ENCODE measurements around the gene C1orf141.
"Not testable (repeated sequence)": the region's sequence is repeated elsewhere in the genome, so short reads cannot be mapped to it uniquely, and the experiment has no call there.

C1orf141 gene

GRCh38 chr1:67165468-67166041 is 30.8 kb upstream of the C1orf141 start:
- no peaks in the 10 kb centered on the region for H3K4me1 ChIP-seq (ENCODE audit: control insufficient read depth in 2 of 2, insufficient read depth in 2 of 2, low read length in 2 of 2)
- H3K4me3 ChIP-seq (ENCODE audit: low read length in 2 of 2): no peak overlapping the region
- H3K27ac ChIP-seq (ENCODE audit: low read depth in 2 of 2, low read length in 2 of 2): no peak overlapping the region
- H3K27me3 ChIP-seq (ENCODE audit: control insufficient read depth in 2 of 2, insufficient read depth in 2 of 2, low read length in 2 of 2): no peaks in the 10 kb centered on the region
- H3K9ac ChIP-seq (ENCODE audit: low read depth in 1 of 2, low read length in 2 of 2): no peak overlapping the region
- H3K9me3 ChIP-seq (ENCODE audit: control insufficient read depth in 2 of 2, low read length in 2 of 2): no peaks in the 10 kb centered on the region
- H3K36me3 ChIP-seq (ENCODE audit: control insufficient read depth in 2 of 2, insufficient read depth in 2 of 2, low read length in 2 of 2): no peaks in the 10 kb centered on the region

- H3K4me1 ChIP-seq (ENCODE audit: control insufficient read depth in 2 of 2, insufficient read depth in 2 of 2, low read length in 2 of 2): no peaks in the 10 kb centered on the region
- H3K9ac ChIP-seq (ENCODE audit: low read depth in 1 of 2, low read length in 2 of 2): no peak overlapping the region
- H3K9me3 ChIP-seq (ENCODE audit: control insufficient read depth in 2 of 2, low read length in 2 of 2): no peaks in the 10 kb centered on the region
- no peak overlapping the region for H3K4me3 ChIP-seq (ENCODE audit: low read length in 2 of 2)
- H3K36me3 ChIP-seq (ENCODE audit: control insufficient read depth in 2 of 2, insufficient read depth in 2 of 2, low read length in 2 of 2): no peaks in the 10 kb centered on the region
- H3K27ac ChIP-seq (ENCODE audit: low read depth in 2 of 2, low read length in 2 of 2): no peak overlapping the region
- H3K27me3 ChIP-seq (ENCODE audit: control insufficient read depth in 2 of 2, insufficient read depth in 2 of 2, low read length in 2 of 2): no peaks in the 10 kb centered on the region
Observed at GRCh38 chr1:67162954-67163353, 28.2 kb upstream of the C1orf141 start.

DNA sequence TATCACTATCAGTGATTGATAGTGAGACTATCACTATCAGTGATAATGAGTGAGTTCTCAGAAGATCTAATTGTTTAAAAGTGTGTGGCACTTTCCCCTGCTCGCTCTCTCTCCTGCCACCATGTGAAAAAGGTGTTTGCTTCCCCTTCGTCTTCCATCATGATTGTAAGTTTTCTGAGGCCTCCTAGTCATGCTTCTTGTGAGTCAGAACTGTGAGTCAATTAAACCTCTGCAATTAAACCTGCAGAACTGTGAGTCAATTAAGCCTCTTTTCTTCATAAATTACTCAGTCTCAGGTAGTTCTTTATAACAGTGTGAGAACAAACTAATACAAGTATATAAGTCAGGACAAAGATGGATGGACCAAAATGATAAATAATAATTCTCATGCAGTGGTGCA is 24.5 kb upstream of the C1orf141 start:
- Histone ChIP-seq H3K27ac (ENCODE audit: low read depth in 2 of 2, low read length in 2 of 2) (no peak overlapping the region), H3K9ac (ENCODE audit: low read depth in 1 of 2, low read length in 2 of 2) (no peak overlapping the region), H3K9me3 (ENCODE audit: control insufficient read depth in 2 of 2, low read length in 2 of 2) (no peaks in the 10 kb centered on the region), H3K36me3 (ENCODE audit: control insufficient read depth in 2 of 2, insufficient read depth in 2 of 2, low read length in 2 of 2) (no peaks in the 10 kb centered on the region), H3K4me1 (ENCODE audit: control insufficient read depth in 2 of 2, insufficient read depth in 2 of 2, low read length in 2 of 2) (no peaks in the 10 kb centered on the region), H3K4me3 (ENCODE audit: low read length in 2 of 2) (no peak overlapping the region), H3K27me3 (ENCODE audit: control insufficient read depth in 2 of 2, insufficient read depth in 2 of 2, low read length in 2 of 2) (no peaks in the 10 kb centered on the region)

DNA sequence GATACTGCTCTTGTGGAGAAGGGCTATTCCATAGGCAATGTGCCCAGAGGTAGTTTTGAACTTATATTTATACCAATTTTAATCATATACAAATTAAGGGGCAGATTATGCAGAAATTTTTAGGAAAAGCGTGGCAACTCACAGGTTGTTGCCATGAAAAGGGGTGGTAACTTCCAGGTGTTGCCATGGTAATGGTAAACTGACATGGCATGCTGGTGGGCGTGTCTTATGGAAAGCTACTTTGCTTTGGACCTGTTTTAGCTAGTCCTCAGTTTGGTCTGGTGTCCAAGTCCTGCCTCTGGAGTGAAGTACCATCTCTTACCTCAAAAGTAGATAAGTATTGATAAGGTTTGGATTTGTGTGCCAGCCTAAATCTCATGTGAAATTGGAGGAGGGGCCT is 23.6 kb upstream of the C1orf141 start:
- H3K4me3 ChIP-seq (ENCODE audit: low read length in 2 of 2): no peak overlapping the region
- no peak overlapping the region for H3K9ac ChIP-seq (ENCODE audit: low read depth in 1 of 2, low read length in 2 of 2)
- no peaks in the 10 kb centered on the region for H3K27me3 ChIP-seq (ENCODE audit: control insufficient read depth in 2 of 2, insufficient read depth in 2 of 2, low read length in 2 of 2)
- H3K27ac ChIP-seq (ENCODE audit: low read depth in 2 of 2, low read length in 2 of 2): no peak overlapping the region
- H3K36me3 ChIP-seq (ENCODE audit: control insufficient read depth in 2 of 2, insufficient read depth in 2 of 2, low read length in 2 of 2): no peaks in the 10 kb centered on the region
- no peaks in the 10 kb centered on the region for H3K4me1 ChIP-seq (ENCODE audit: control insufficient read depth in 2 of 2, insufficient read depth in 2 of 2, low read length in 2 of 2)
- no peaks in the 10 kb centered on the region for H3K9me3 ChIP-seq (ENCODE audit: control insufficient read depth in 2 of 2, low read length in 2 of 2)

- Histone ChIP-seq H3K27me3 (ENCODE audit: control insufficient read depth in 2 of 2, insufficient read depth in 2 of 2, low read length in 2 of 2) (no peaks in the 10 kb centered on the region), H3K9ac (ENCODE audit: low read depth in 1 of 2, low read length in 2 of 2) (no peak overlapping the region), H3K36me3 (ENCODE audit: control insufficient read depth in 2 of 2, insufficient read depth in 2 of 2, low read length in 2 of 2) (no peaks in the 10 kb centered on the region), H3K9me3 (ENCODE audit: control insufficient read depth in 2 of 2, low read length in 2 of 2) (no peaks in the 10 kb centered on the region), H3K27ac (ENCODE audit: low read depth in 2 of 2, low read length in 2 of 2) (no peak overlapping the region), H3K4me1 (ENCODE audit: control insufficient read depth in 2 of 2, insufficient read depth in 2 of 2, low read length in 2 of 2) (peaks cover 7% of the 10 kb centered on the region in 2 donors), H3K4me3 (ENCODE audit: low read length in 2 of 2) (no peak overlapping the region)
Observed at GRCh38 chr1:67150931-67151330, 16.2 kb upstream of the C1orf141 start.

- Histone ChIP-seq H3K9me3 (ENCODE audit: control insufficient read depth in 2 of 2, low read length in 2 of 2) (no peaks in the 10 kb centered on the region), H3K27me3 (ENCODE audit: control insufficient read depth in 2 of 2, insufficient read depth in 2 of 2, low read length in 2 of 2) (no peaks in the 10 kb centered on the region), H3K4me1 (ENCODE audit: control insufficient read depth in 2 of 2, insufficient read depth in 2 of 2, low read length in 2 of 2) (peaks cover 7% of the 10 kb centered on the region in 2 donors), H3K27ac (ENCODE audit: low read depth in 2 of 2, low read length in 2 of 2) (peak overlapping the region in 1 of 2 donors; percentile 6), H3K4me3 (ENCODE audit: low read length in 2 of 2) (peak overlapping the region in 1 of 2 donors; percentile 33), H3K9ac (ENCODE audit: low read depth in 1 of 2, low read length in 2 of 2) (no peak overlapping the region), H3K36me3 (ENCODE audit: control insufficient read depth in 2 of 2, insufficient read depth in 2 of 2, low read length in 2 of 2) (no peaks in the 10 kb centered on the region)
Observed at GRCh38 chr1:67149179-67149770, 14.5 kb upstream of the C1orf141 start.

DNA sequence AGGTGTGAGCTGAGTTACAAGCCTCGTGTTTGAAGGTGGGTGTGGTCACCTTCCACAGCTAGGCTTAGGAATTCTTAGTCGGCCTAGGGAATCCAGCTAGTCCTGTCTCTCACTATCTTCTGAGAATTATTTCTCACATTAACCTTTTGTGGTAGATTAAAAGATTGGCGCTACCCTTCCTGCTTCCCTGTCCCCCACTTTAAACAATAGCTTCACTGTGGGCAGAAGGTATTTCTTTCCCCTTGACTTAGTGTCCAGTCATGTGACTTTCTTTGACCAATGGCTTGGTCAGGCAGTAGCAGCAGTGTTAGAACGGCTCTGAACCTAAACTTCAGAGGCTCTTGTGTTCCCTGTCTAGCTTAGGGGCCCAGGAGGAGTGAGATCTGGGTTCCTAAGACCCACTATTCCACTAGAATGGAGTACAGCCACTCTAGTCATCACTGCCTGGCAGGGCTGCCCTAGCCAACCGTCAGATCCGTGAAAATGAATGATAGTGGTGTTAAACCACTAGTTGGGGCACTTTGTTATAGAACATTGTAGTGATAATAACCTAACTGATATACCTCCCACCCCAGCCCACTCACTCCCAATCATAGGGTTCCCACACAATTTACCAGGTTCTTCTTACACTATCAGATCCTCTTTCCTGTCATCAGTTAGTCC is 13.9 kb upstream of the C1orf141 start:
- Histone ChIP-seq H3K4me3 (ENCODE audit: low read length in 2 of 2) (peak overlapping the region in 1 of 2 donors; percentile 33), H3K27ac (ENCODE audit: low read depth in 2 of 2, low read length in 2 of 2) (peak overlapping the region in 1 of 2 donors; percentile 6), H3K36me3 (ENCODE audit: control insufficient read depth in 2 of 2, insufficient read depth in 2 of 2, low read length in 2 of 2) (no peaks in the 10 kb centered on the region), H3K9ac (ENCODE audit: low read depth in 1 of 2, low read length in 2 of 2) (no peak overlapping the region), H3K9me3 (ENCODE audit: control insufficient read depth in 2 of 2, low read length in 2 of 2) (no peaks in the 10 kb centered on the region), H3K27me3 (ENCODE audit: control insufficient read depth in 2 of 2, insufficient read depth in 2 of 2, low read length in 2 of 2) (no peaks in the 10 kb centered on the region), H3K4me1 (ENCODE audit: control insufficient read depth in 2 of 2, insufficient read depth in 2 of 2, low read length in 2 of 2) (peaks cover 7% of the 10 kb centered on the region in 2 donors)

DNA sequence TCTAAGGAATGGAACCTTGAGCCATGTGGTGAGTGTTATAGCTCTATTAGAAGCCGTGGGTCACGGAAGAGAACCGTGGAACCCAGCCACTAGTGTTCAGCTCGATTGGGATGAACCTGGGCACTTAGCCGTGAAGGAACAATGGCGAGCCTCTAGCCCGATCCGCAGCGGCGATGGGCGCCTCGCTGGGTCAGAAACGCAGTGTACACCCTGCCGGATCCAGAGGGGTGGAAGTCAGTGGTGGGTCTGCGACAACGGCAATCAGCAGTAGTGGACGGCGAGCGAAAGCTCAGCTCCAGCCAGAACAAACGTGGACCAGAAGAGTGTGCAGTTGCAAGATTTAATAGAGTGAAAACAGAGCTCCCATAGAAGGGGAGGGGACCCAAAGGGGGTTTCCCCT is 13.2 kb upstream of the C1orf141 start:
- H3K4me3 ChIP-seq (ENCODE audit: low read length in 2 of 2); H3K9ac ChIP-seq (ENCODE audit: low read depth in 1 of 2, low read length in 2 of 2); H3K27ac ChIP-seq (ENCODE audit: low read depth in 2 of 2, low read length in 2 of 2); H3K4me1 ChIP-seq (ENCODE audit: control insufficient read depth in 2 of 2, insufficient read depth in 2 of 2, low read length in 2 of 2); H3K36me3 ChIP-seq (ENCODE audit: control insufficient read depth in 2 of 2, insufficient read depth in 2 of 2, low read length in 2 of 2); H3K27me3 ChIP-seq (ENCODE audit: control insufficient read depth in 2 of 2, insufficient read depth in 2 of 2, low read length in 2 of 2); H3K9me3 ChIP-seq (ENCODE audit: control insufficient read depth in 2 of 2, low read length in 2 of 2): not testable (repeated sequence)

GRCh38 chr1:67146539-67146938 is 11.8 kb upstream of the C1orf141 start:
- Histone ChIP-seq H3K9me3 (ENCODE audit: control insufficient read depth in 2 of 2, low read length in 2 of 2) (no peaks in the 10 kb centered on the region), H3K9ac (ENCODE audit: low read depth in 1 of 2, low read length in 2 of 2) (no peak overlapping the region), H3K27me3 (ENCODE audit: control insufficient read depth in 2 of 2, insufficient read depth in 2 of 2, low read length in 2 of 2) (no peaks in the 10 kb centered on the region), H3K27ac (ENCODE audit: low read depth in 2 of 2, low read length in 2 of 2) (no peak overlapping the region), H3K36me3 (ENCODE audit: control insufficient read depth in 2 of 2, insufficient read depth in 2 of 2, low read length in 2 of 2) (no peaks in the 10 kb centered on the region), H3K4me1 (ENCODE audit: control insufficient read depth in 2 of 2, insufficient read depth in 2 of 2, low read length in 2 of 2) (peaks cover 7% of the 10 kb centered on the region in 2 donors), H3K4me3 (ENCODE audit: low read length in 2 of 2) (no peak overlapping the region)

GRCh38 chr1:67146101-67146500 is 11.3 kb upstream of the C1orf141 start:
- Histone ChIP-seq H3K36me3 (ENCODE audit: control insufficient read depth in 2 of 2, insufficient read depth in 2 of 2, low read length in 2 of 2) (no peaks in the 10 kb centered on the region), H3K4me3 (ENCODE audit: low read length in 2 of 2) (no peak overlapping the region), H3K9me3 (ENCODE audit: control insufficient read depth in 2 of 2, low read length in 2 of 2) (no peaks in the 10 kb centered on the region), H3K27me3 (ENCODE audit: control insufficient read depth in 2 of 2, insufficient read depth in 2 of 2, low read length in 2 of 2) (no peaks in the 10 kb centered on the region), H3K4me1 (ENCODE audit: control insufficient read depth in 2 of 2, insufficient read depth in 2 of 2, low read length in 2 of 2) (peaks cover 7% of the 10 kb centered on the region in 2 donors), H3K9ac (ENCODE audit: low read depth in 1 of 2, low read length in 2 of 2) (no peak overlapping the region), H3K27ac (ENCODE audit: low read depth in 2 of 2, low read length in 2 of 2) (no peak overlapping the region)

Measured in mucosa of rectum (tissue), 2 donors.